GM12801 (cell line): ENCODE results near the gene C3.

Experiments used
- TF ChIP-seq, protein P1 (sequence below): IDR thresholded peaks from one replicate; pipeline ENCODE4 v1.5.1; 2011; ENCODE audit warnings: control low read depth; ENCODE audit not compliant: insufficient read length; ENCODE audit errors: extremely low read depth

Gene C3

DNA sequence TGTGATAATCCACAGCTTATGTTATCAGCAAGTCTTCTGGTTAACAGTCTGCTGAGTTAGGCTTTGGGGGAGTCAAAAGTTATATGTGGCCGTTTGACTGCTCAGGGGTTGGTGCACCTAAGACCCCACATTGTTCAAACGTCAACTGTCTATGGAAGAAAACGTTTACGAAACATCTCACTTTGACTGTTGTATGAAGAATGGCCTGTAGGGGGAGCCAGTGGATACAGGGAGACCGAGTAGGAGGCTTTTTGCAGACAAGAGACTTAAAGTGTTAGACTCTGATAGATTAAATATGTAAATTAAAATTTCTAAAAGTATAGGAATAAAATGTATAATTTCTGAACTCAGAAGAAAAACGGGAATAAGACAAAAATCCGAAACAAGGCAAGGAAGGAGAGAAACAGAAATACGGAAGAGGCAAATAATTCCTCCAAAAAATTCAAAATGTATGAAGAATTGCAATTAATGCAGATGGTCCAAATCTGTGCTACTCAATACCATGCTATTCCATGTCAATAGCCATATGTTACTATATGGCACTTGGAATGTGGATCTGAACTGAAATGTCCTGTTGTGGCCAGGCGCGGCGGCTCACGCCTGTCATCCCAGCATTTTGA is 88.3 kb downstream of the C3 start:
- TF ChIP-seq, protein P1, sequence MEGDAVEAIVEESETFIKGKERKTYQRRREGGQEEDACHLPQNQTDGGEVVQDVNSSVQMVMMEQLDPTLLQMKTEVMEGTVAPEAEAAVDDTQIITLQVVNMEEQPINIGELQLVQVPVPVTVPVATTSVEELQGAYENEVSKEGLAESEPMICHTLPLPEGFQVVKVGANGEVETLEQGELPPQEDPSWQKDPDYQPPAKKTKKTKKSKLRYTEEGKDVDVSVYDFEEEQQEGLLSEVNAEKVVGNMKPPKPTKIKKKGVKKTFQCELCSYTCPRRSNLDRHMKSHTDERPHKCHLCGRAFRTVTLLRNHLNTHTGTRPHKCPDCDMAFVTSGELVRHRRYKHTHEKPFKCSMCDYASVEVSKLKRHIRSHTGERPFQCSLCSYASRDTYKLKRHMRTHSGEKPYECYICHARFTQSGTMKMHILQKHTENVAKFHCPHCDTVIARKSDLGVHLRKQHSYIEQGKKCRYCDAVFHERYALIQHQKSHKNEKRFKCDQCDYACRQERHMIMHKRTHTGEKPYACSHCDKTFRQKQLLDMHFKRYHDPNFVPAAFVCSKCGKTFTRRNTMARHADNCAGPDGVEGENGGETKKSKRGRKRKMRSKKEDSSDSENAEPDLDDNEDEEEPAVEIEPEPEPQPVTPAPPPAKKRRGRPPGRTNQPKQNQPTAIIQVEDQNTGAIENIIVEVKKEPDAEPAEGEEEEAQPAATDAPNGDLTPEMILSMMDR = no peak
